ENCODE data around the gene MUC21. TPM values are rescaled to one million over a fixed set of nuclear protein-coding genes. Genes with fewer than 3 reads are reported as not detected.
A peak's percentile ranks its signal among the peaks of the same experiment; 100 is the strongest.

MUC21 gene
- total RNA-seq, 2 donors from 2014 or later: not detected

DNA sequence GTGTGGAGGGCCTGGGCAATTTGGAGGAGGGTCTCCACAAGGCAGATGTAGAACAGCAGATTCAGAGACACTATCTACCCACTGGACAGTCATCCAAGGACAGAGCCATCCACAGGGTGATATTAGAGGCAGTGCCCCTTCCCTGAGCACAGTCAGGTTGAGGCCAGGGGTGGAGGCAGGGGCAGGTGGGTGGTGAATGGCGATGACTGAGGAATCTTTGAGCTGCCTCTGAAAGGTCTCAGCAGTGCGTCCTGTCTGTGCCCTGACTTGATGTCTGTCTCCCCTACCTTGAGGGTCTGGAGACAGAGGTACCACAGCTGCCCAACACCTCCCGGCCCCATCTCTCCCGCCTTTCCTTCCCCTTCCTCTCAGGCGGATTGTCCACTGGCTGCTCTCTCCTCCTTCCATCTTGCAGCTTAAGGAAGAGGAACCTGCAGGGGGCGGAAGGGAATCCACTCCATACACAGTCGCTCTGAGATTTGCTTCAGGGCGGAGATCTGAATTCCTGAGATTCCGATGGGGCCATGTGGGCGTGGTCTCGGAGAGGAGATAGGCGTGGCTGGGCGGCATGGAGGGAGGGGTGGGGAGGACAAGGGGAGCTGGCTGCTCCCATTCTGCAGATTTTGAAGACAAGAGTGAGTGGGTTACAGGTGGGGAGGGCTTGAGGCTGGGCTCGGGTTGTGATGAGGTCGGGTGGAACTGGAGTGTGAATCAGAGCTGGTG lies 41.0 kb upstream of the MUC21 start:
- DNase-seq (ENCODE audit: low spot score): peak; percentile 65
- Histone ChIP-seq H3K36me3 (no peaks in the 10 kb centered on the region), H3K9me3 (no peaks in the 10 kb centered on the region), H3K4me1 (peaks cover 0 to 12% of the 10 kb centered on the region in 2 donors), H3K4me3 (no peak overlapping the region), H3K27ac (no peak overlapping the region), H3K27me3 (no peaks in the 10 kb centered on the region)
- TF ChIP-seq, protein P1, sequence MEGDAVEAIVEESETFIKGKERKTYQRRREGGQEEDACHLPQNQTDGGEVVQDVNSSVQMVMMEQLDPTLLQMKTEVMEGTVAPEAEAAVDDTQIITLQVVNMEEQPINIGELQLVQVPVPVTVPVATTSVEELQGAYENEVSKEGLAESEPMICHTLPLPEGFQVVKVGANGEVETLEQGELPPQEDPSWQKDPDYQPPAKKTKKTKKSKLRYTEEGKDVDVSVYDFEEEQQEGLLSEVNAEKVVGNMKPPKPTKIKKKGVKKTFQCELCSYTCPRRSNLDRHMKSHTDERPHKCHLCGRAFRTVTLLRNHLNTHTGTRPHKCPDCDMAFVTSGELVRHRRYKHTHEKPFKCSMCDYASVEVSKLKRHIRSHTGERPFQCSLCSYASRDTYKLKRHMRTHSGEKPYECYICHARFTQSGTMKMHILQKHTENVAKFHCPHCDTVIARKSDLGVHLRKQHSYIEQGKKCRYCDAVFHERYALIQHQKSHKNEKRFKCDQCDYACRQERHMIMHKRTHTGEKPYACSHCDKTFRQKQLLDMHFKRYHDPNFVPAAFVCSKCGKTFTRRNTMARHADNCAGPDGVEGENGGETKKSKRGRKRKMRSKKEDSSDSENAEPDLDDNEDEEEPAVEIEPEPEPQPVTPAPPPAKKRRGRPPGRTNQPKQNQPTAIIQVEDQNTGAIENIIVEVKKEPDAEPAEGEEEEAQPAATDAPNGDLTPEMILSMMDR (IDR thresholded peaks at IDR 0.05): peak; percentile 18 to 45

DNA sequence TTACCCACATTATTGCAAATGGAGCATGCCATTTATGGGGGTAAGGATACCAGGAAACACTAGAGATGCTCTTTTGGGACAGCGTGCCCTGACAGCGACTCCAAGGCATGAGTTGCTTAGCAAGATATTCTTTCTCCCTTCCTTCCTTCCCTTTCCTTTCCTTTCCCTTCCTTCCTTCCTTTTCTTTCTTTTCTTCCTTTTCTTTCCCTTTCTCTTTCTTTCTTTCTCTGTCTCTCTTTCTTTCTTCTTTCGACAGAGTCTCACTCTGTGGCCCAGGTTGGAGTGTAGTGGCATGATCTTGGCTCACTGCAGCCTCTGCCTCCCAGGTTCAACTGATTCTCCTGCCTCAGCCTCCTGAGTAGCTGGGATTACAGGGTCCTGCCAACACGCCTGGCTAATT lies 39.5 kb upstream of the MUC21 start:
- no peak overlapping the region for H3K27ac ChIP-seq
- H3K4me1 ChIP-seq: peaks cover 0 to 12% of the 10 kb centered on the region in 2 donors
- TF ChIP-seq, protein P1 (IDR thresholded peaks at IDR 0.05): no peak
- no peak for DNase-seq (ENCODE audit: low spot score)
- H3K36me3 ChIP-seq: no peaks in the 10 kb centered on the region
- H3K27me3 ChIP-seq: no peaks in the 10 kb centered on the region
- no peak overlapping the region for H3K4me3 ChIP-seq
- no peaks in the 10 kb centered on the region for H3K9me3 ChIP-seq

DNA sequence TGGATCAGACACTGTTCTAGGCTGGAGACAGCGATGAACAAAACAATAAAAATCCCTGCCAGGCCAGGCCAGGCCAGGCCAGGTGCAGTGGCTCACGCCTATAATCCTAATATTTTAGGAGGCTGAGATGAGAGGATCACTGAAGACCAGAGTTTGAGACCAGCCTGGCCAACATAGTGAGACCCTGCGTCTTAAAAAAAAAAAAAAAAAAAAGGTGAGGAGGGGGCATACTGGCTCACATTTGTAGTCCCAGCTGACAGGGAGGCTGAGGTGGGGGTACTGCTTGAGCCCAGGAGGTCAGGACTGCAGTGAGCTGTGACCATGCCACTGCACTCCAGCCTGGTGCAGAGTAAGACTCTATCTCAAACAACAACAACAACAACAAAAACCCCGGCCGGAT lies 38.2 kb upstream of the MUC21 start:
- DNase-seq (ENCODE audit: low spot score): no peak
- TF ChIP-seq, protein P1 (IDR thresholded peaks at IDR 0.05): no peak
- no peak overlapping the region for H3K27ac ChIP-seq

DNA sequence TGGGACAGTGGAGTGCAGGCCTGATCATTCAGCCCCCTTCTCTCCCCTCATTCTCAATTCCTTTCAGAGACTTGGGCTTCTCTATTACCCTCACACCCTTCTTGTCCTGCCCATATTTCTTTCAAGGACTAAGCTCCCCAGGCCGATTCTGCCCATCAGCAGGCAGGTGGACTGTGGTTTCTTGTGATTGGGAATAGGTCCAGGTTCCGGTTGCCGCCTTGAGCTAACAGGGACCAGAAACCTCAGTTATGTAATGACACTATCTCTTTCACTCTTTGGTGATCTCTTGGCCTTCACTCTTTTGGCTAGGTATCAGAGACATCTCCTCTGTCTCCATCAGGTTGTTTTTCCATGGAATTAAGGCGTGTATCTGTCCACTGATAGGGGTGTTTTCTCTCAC lies 36.3 kb upstream of the MUC21 start:
- Histone ChIP-seq H3K9me3 (no peaks in the 10 kb centered on the region), H3K27me3 (no peaks in the 10 kb centered on the region), H3K4me3 (no peak overlapping the region), H3K4me1 (peaks cover 0 to 11% of the 10 kb centered on the region in 2 donors), H3K36me3 (no peaks in the 10 kb centered on the region), H3K27ac (no peak overlapping the region)
- TF ChIP-seq, protein P1 (IDR thresholded peaks at IDR 0.05): no peak
- no peak for DNase-seq (ENCODE audit: low spot score)

More for the DNA sequence above, 38.2 kb upstream of the MUC21 start:
- Histone ChIP-seq H3K36me3 (no peaks in the 10 kb centered on the region), H3K4me3 (no peak overlapping the region), H3K9me3 (no peaks in the 10 kb centered on the region), H3K4me1 (peaks cover 0 to 12% of the 10 kb centered on the region in 2 donors), H3K27me3 (no peaks in the 10 kb centered on the region)

DNA sequence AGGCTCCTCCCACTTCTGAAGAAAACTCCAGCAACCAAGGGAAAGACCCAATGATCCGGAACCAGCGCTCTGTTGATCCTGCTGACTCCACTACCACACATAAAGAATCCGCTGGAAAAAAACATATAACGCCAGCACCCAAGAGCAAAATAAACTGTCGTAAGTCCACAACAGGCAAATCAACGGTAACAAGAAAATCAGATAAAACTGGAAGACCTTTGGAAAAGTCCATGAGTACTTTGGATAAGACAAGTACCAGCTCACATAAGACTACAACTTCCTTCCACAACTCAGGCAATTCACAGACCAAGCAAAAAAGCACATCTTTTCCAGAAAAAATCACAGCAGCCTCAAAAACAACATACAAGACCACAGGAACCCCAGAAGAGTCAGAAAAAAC lies 34.7 kb upstream of the MUC21 start:
- TF ChIP-seq, protein P1 (IDR thresholded peaks at IDR 0.05): no peak

More for the DNA sequence above, 34.7 kb upstream of the MUC21 start:
- DNase-seq (ENCODE audit: low spot score): no peak
- Histone ChIP-seq H3K27ac (no peak overlapping the region), H3K4me3 (no peak overlapping the region), H3K36me3 (no peaks in the 10 kb centered on the region), H3K9me3 (no peaks in the 10 kb centered on the region), H3K4me1 (no peaks in the 10 kb centered on the region), H3K27me3 (no peaks in the 10 kb centered on the region)

Measured in right atrium auricular region (tissue), 2 donors.